Measurements from ENCODE around the gene DCAF8L2. TPM values are rescaled to one million over a fixed set of nuclear protein-coding genes. Genes with fewer than 3 reads are reported as not detected.

DCAF8L2 gene
- total RNA-seq (2022; extraction: Qiagen RNA extraction) = not detected in 5 replicates

GRCh38 chrX:27590044-27590443, at the start of gene DCAF8L2:
Gene DCAF8L2, plus strand, starts transcription at chrX:27590344. Its CDS starts 156,552 bp downstream, at chrX:27746896.

Other genes starting within 250 kb of the DCAF8L2 start
- gene PPP4R3C, start 127.0 kb upstream of the DCAF8L2 start, total RNA-seq (2022; extraction: Qiagen RNA extraction) = not detected in 5 replicates
- not detected in 5 replicates for gene MAGEB10, start 217.6 kb downstream of the DCAF8L2 start, total RNA-seq (2022; extraction: Qiagen RNA extraction)

All from A549 treated with dexamethasone at 1 μM for 4 hours (cell line).